Vagina (tissue), 2 donors: Measurements from ENCODE around the gene BACE2.

ENCODE experiments used
- POLR2AphosphoS5 ChIP-seq, 2 donors: sonication (generic); formaldehyde crosslinking; IDR thresholded peaks; one replicate each; pipeline ENCODE4 v1.9.0; 2017; ENCODE audit warnings: antibody characterized with exemption in 2 of 2, mild to moderate bottlenecking in 2 of 2, low read depth in 1 of 2; ENCODE audit not compliant: insufficient read depth in 1 of 2
- TF ChIP-seq, protein P1 (sequence below), 3 experiments: fragments of 450-650 bp in 2 of 3; fragments of 200-600 bp in 1 of 3; sonication (generic) in 1 of 3; IDR thresholded peaks; one replicate each; pipeline ENCODE4 v1.5.1; 2017 to 2019; ENCODE audit warnings: antibody characterized with exemption in 3 of 3, mild to moderate bottlenecking in 2 of 3, moderate library complexity in 2 of 3

- TF ChIP-seq, protein P1, sequence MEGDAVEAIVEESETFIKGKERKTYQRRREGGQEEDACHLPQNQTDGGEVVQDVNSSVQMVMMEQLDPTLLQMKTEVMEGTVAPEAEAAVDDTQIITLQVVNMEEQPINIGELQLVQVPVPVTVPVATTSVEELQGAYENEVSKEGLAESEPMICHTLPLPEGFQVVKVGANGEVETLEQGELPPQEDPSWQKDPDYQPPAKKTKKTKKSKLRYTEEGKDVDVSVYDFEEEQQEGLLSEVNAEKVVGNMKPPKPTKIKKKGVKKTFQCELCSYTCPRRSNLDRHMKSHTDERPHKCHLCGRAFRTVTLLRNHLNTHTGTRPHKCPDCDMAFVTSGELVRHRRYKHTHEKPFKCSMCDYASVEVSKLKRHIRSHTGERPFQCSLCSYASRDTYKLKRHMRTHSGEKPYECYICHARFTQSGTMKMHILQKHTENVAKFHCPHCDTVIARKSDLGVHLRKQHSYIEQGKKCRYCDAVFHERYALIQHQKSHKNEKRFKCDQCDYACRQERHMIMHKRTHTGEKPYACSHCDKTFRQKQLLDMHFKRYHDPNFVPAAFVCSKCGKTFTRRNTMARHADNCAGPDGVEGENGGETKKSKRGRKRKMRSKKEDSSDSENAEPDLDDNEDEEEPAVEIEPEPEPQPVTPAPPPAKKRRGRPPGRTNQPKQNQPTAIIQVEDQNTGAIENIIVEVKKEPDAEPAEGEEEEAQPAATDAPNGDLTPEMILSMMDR (IDR thresholded peaks at IDR 0.05) = no peak
- TF ChIP-seq POLR2AphosphoS5 (IDR thresholded peaks at IDR 0.05; ENCODE audit: insufficient read depth in 1 of 2, low read depth in 1 of 2) = no peak
These were observed 45.1 kb downstream of the BACE2 start for GRCh38 chr21:41213021-41213420.
